Left ventricle myocardium inferior (tissue), 1 donor: ENCODE data around the gene C1orf167. TPM values are rescaled to one million over a fixed set of nuclear protein-coding genes. Genes with fewer than 3 reads are reported as not detected.

Source experiments
- DNase-seq: peaks from one replicate; pipeline ENCODE4 v3.0.0-alpha.2; 2020
- H3K27ac ChIP-seq: fragments of 200-600 bp; replicated peaks from 2 replicates; pipeline ENCODE4 v1.8.0; 2021
- H3K27me3 ChIP-seq: fragments of 200-600 bp; 2 replicates; pipeline ENCODE4 v1.8.0; 2021; ENCODE audit warnings: low read depth
- H3K36me3 ChIP-seq: fragments of 200-600 bp; 2 replicates; pipeline ENCODE4 v1.8.0; 2021
- H3K4me1 ChIP-seq: fragments of 200-600 bp; 2 replicates; pipeline ENCODE4 v1.8.0; 2021
- H3K4me3 ChIP-seq: fragments of 200-600 bp; 2 replicates; pipeline ENCODE4 v1.8.0; 2021; ENCODE audit warnings: mild to moderate bottlenecking, moderate library complexity
- H3K9me3 ChIP-seq: fragments of 200-600 bp; replicated peaks from 2 replicates; pipeline ENCODE4 v1.8.0; 2021
- intact Hi-C: fragments of 100-400 bp; cut with micrococcal nuclease; formaldehyde crosslinking; loops from one replicate; pipeline ENCODE4 v1.11.0; 2022
- total RNA-seq: library from RNA; stranded (reverse); fragmentation: NEBNext Ultra II Directional; extraction: Animal tissue kit (Norgen Biotek cat#: 25700); gene quantifications from one replicate; pipeline ENCODE4 v1.2.1, GENCODE V29; 2021
- TF ChIP-seq, protein P1 (sequence below): fragments of 200-600 bp; IDR thresholded peaks from 2 replicates; pipeline ENCODE4 v1.8.0; 2021; ENCODE audit warnings: antibody characterized with exemption, mild to moderate bottlenecking, borderline replicate concordance
- donor health status: DM: no; HTN: yes; CAD: no; lungs with severe emphysema.

Gene C1orf167
- total RNA-seq, 1 donor from 2014 or later: 2.5 TPM

DNA sequence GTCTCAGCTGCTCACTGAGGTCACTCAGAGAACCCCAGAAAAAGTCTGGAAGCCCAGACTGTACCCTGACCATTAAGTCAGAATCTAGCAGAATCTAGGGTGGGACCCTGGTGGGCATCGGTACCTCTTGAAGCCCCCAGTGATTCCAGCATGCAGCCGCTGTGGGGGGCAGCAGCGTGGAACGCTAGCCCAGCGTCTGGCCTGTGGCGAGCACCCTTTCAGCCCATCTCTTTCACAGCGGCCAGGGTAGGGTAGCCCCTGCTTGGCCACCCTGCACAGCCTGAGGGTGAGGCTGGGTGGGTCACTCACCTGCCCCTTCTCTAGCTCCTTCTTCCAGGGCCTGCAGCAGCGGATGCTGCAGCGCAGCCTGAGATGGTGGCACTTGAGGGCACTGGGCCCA is 16.3 kb downstream of the C1orf167 start:
- no peak for DNase-seq
- H3K27me3 ChIP-seq: no peaks in the 10 kb centered on the region
- H3K36me3 ChIP-seq: no peaks in the 10 kb centered on the region
- intact Hi-C loops: no loop called here
- TF ChIP-seq, protein P1, sequence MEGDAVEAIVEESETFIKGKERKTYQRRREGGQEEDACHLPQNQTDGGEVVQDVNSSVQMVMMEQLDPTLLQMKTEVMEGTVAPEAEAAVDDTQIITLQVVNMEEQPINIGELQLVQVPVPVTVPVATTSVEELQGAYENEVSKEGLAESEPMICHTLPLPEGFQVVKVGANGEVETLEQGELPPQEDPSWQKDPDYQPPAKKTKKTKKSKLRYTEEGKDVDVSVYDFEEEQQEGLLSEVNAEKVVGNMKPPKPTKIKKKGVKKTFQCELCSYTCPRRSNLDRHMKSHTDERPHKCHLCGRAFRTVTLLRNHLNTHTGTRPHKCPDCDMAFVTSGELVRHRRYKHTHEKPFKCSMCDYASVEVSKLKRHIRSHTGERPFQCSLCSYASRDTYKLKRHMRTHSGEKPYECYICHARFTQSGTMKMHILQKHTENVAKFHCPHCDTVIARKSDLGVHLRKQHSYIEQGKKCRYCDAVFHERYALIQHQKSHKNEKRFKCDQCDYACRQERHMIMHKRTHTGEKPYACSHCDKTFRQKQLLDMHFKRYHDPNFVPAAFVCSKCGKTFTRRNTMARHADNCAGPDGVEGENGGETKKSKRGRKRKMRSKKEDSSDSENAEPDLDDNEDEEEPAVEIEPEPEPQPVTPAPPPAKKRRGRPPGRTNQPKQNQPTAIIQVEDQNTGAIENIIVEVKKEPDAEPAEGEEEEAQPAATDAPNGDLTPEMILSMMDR: no peak
- no peaks in the 10 kb centered on the region for H3K4me1 ChIP-seq
- H3K27ac ChIP-seq: no peak overlapping the region
- no peak overlapping the region for H3K4me3 ChIP-seq
- no peaks in the 10 kb centered on the region for H3K9me3 ChIP-seq

DNA sequence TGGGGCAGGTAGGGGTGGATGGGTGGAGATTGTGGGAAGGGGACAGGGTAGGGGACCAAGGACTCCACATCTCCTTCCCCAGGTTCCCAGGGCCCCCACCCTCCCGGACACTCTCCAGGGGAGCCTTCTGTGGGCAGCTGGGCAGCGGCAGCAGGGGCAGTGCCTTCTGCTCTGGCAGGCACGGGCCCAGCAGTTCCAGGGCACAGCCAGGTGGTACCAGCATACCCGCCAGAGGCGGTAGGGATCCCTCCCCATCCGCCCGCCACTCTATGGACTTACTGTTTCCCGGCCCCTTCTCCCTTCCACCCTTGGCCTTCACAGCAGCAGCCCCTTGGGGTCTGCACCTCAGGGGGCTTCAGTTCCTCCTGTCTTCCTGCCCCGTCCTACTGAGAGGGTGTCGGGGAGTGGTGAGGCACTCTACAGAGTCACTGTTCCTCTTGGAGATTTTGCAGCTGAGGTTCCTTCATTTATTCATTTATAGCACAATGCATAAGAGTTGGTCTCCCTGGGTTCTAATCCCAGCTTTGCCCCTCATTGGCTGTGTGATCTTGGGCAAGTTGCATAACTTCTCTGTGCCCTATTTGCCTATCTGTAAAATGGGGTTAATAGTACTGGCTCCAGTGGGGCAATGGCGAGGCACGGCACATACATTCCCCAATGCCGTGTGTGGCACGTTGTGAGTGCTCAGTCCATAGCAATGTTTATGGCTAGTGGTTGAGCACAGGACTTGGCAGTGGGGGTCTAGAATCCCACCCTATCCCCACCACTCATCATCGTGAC is 17.0 kb downstream of the C1orf167 start:
- H3K9me3 ChIP-seq: no peaks in the 10 kb centered on the region
- H3K36me3 ChIP-seq: no peaks in the 10 kb centered on the region
- TF ChIP-seq, protein P1: no peak
- no peak for DNase-seq
- no peak overlapping the region for H3K4me3 ChIP-seq
- intact Hi-C loops: no loop called here
- no peaks in the 10 kb centered on the region for H3K4me1 ChIP-seq
- no peak overlapping the region for H3K27ac ChIP-seq
- no peaks in the 10 kb centered on the region for H3K27me3 ChIP-seq

DNA sequence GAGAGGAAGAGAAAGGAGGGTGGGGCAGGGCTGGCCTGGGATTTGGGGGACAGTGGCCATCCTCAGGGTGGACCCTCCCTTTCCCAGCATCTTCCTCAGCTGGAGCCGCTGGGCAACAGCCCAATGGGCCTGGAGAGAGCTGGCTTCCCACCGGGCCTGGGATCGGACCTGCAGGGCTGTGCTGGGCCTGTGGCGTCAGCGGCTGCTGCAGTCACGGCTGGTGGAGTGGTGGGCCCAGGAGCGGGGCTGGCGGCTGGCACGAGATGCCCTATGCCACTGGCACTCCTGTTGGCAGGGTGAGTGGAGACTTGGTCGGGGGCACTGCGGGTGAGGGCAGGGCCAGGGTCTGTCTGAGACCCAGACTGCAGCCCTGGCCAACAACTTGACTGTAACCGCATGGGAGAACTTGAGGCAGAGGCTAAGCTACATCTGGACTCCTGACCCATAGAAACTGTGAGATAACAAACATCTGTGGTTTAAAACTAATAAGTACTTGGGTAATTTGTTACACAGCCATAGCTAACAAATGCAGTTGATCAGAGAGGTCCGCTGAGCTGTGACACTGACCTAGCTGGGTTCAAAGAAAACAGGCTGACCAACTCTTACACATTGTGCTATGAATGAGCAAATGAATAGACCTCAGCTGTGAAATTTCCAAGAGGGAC is 17.9 kb downstream of the C1orf167 start:
- TF ChIP-seq, protein P1: no peak
- Histone ChIP-seq H3K4me1 (peaks cover 7% of the 10 kb centered on the region), H3K36me3 (no peaks in the 10 kb centered on the region), H3K27ac (no peak overlapping the region), H3K4me3 (no peak overlapping the region), H3K27me3 (no peaks in the 10 kb centered on the region), H3K9me3 (no peaks in the 10 kb centered on the region)
- intact Hi-C loops: no loop called here
- DNase-seq: no peak

DNA sequence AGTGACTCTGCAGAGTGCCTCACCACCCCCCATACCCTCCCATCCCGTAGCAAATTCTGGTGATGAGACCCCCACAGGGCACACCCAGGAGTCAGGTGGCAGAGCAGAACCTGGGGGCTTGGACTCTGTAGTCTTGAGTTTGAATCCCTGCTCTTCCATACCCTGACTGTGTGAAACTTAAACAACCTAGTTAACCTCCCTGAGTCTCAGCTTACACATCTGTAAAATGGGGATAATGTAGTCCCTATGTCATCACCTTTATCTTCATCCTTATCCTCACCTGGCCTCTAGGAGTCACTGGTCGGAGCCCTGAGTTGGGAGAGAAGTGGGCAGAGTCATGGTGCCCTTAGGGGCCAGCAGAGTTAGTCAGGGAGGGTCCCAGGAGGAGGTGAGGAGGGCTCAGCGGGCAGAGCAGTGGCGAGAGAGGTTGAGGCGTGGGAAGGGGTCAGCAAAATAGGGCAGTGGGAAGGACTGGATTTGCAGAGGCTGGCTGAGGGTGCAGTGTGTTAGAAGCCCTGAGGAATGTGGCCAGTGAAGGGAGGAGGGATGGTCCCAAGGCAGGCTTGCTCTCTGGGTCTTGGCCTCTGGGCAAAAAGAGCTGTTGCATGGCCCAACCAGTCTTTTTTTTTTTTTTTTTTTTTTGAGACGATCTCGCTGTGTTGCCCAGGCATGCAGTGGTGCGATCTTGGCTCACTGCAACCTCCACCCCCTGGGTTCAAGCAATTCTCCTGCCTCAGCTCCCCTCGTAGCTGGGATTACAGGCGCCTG is 18.6 kb downstream of the C1orf167 start:
- Histone ChIP-seq H3K36me3 (no peaks in the 10 kb centered on the region), H3K4me3 (no peak overlapping the region), H3K27ac (no peak overlapping the region), H3K9me3 (no peaks in the 10 kb centered on the region), H3K27me3 (no peaks in the 10 kb centered on the region), H3K4me1 (peaks cover 14% of the 10 kb centered on the region)
- intact Hi-C loops: no loop called here
- TF ChIP-seq, protein P1: no peak
- no peak for DNase-seq

DNA sequence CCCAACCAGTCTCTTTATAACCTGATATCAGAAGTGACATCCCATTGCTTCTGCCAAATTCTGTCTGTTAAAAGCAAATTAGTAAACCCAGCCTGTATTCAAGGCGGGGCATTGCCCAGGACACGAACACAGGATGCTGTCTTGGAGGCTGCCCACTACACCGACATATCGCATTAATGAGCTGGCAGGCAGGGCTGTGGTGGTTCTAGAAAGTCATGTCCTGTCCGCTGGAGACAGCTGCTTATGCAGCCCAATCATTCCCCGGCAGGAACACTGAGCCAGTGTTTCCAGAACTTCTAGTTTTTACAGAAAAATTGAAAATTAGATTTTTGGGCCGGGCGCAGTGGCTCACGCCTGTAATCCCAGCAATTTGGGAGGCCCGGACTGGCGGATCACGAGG is 19.3 kb downstream of the C1orf167 start:
- TF ChIP-seq, protein P1: no peak
- H3K9me3 ChIP-seq: no peaks in the 10 kb centered on the region
- H3K27me3 ChIP-seq: no peaks in the 10 kb centered on the region
- intact Hi-C loops: no loop called here
- no peaks in the 10 kb centered on the region for H3K36me3 ChIP-seq
- H3K4me1 ChIP-seq: peaks cover 21% of the 10 kb centered on the region
- H3K27ac ChIP-seq: no peak overlapping the region
- H3K4me3 ChIP-seq: no peak overlapping the region
- no peak for DNase-seq
